K562 (cell line): Measurements from ENCODE around the gene ADAP1. TPM values are rescaled to one million over a fixed set of nuclear protein-coding genes. Genes with fewer than 3 reads are reported as not detected.

ENCODE experiments used
- ATAC-seq: fragments of 200-7000 bp; cut with Tn5 transposase; 3 replicates; pipeline ENCODE4 v1.9.1; 2020; ENCODE audit warnings: moderate library complexity
- BruUV-seq: library from RNA; stranded (reverse); fragments of 400-500 nt; replicated peaks from 2 replicates; lab custom pipeline; 2021; lab: Mats Ljungman, UMichigan
- CTCF ChIA-PET: fragments of 300-600 bp; formaldehyde crosslinking; extraction: SDS; loops from one replicate; lab custom pipeline; 2021; ENCODE audit warnings: low intra/inter-chr PET ratio; lab: Yijun Ruan, JAX
- POLR2A ChIA-PET: fragments of 300-600, 350-650 bp; sonication (Branson Sonifier 250); formaldehyde crosslinking; extraction: SDS; loops from one replicate; lab custom pipeline; 2021; ENCODE audit warnings: antibody characterized with exemption, inconsistent platforms; lab: Yijun Ruan, JAX
- DNase-seq, 4 experiments: peaks; one replicate each; pipeline versions ENCODE4 v3.0.0 to v3.0.0-alpha.2; 2011 to 2018; ENCODE audit warnings: low spot score in 3 of 4, mixed read lengths in 3 of 4; ENCODE audit errors: extremely low read depth in 1 of 4
- FAIRE-seq: peaks from 2 replicates; lab custom pipeline; 2011; peaks lifted over from hg19 to GRCh38; lab: Jason Lieb, UNC
- H2AFZ ChIP-seq: 2 replicates; pipeline ENCODE4 v1.6.0; 2011; ENCODE audit warnings: low read depth, low read length, control low read depth, inconsistent platforms
- H3K27ac ChIP-seq: fragments of 200-600 bp; 3 replicates; pipeline ENCODE4 v1.8.0; 2011; ENCODE audit warnings: low read depth, mild to moderate bottlenecking, control low read depth, inconsistent platforms, low read length, moderate library complexity, mixed read lengths; ENCODE audit errors: extremely low read depth
- H3K27me3 ChIP-seq, 2 experiments: fragments of 300-600 bp in 1 of 2; 2 replicates in 1 of 2; 3 replicates in 1 of 2; pipeline versions ENCODE4 v1.6.0 to v1.8.0; 2011; ENCODE audit warnings: inconsistent platforms in 2 of 2, low read length in 2 of 2, mild to moderate bottlenecking in 1 of 2, mixed read lengths in 1 of 2, moderate library complexity in 1 of 2; ENCODE audit not compliant: control insufficient read depth in 2 of 2, insufficient read depth in 2 of 2
- H3K36me3 ChIP-seq: fragments of 300-600 bp; 3 replicates; pipeline ENCODE4 v1.8.0; 2011; ENCODE audit warnings: mild to moderate bottlenecking, low read length, inconsistent platforms; ENCODE audit not compliant: control insufficient read depth, insufficient read depth
- H3K4me1 ChIP-seq, 2 experiments: fragments of 200-600 bp in 1 of 2; replicated peaks in 1 of 2; 2 replicates in 1 of 2; 3 replicates in 1 of 2; pipeline versions ENCODE4 v1.5.1 to v1.8.0; 2011; ENCODE audit warnings: inconsistent platforms in 2 of 2, low read length in 2 of 2, mild to moderate bottlenecking in 1 of 2, mixed read lengths in 1 of 2, moderate library complexity in 1 of 2; ENCODE audit not compliant: control insufficient read depth in 2 of 2, insufficient read depth in 2 of 2
- H3K4me2 ChIP-seq: 2 replicates; pipeline ENCODE4 v1.6.1; 2011; ENCODE audit warnings: low read length, control low read depth, inconsistent platforms, mixed read lengths; ENCODE audit not compliant: insufficient read depth
- H3K4me3 ChIP-seq: fragments of 200-600 bp; sonication (generic), shearing (Covaris generic); 2 replicates; pipeline ENCODE4 v1.5.1; 2016; ENCODE audit warnings: control low read depth, inconsistent platforms
- H3K79me2 ChIP-seq: fragments of 200-600 bp; 3 replicates; pipeline ENCODE4 v1.8.0; 2011; ENCODE audit warnings: low read length, inconsistent platforms; ENCODE audit not compliant: control insufficient read depth, insufficient read depth
- H3K9ac ChIP-seq, 2 experiments: 2 replicates each; pipeline versions ENCODE4 v1.6.0 to v1.6.1; 2011; ENCODE audit warnings: low read depth in 2 of 2, low read length in 2 of 2, control low read depth in 1 of 2, inconsistent platforms in 1 of 2, mild to moderate bottlenecking in 1 of 2, mixed read lengths in 1 of 2; ENCODE audit not compliant: insufficient read depth in 1 of 2
- H3K9me1 ChIP-seq: one replicate; pipeline ENCODE4 v1.6.0; 2011; ENCODE audit warnings: inconsistent platforms, mild to moderate bottlenecking, low read length, moderate library complexity; ENCODE audit not compliant: control insufficient read depth, insufficient read depth
- H3K9me3 ChIP-seq: replicated peaks from 2 replicates; pipeline ENCODE4 v1.5.1; 2011; ENCODE audit warnings: low read depth, low read length, inconsistent platforms; ENCODE audit not compliant: control insufficient read depth, insufficient read depth
- H4K20me1 ChIP-seq: replicated peaks from 2 replicates; pipeline ENCODE4 v1.6.1; 2011; ENCODE audit warnings: low read length, inconsistent platforms, mixed read lengths; ENCODE audit not compliant: control insufficient read depth, insufficient read depth
- CTCFL ChIP-seq: IDR thresholded peaks from 2 replicates; pipeline ENCODE4 v1.6.1; 2011; ENCODE audit warnings: borderline replicate concordance, low read depth, mild to moderate bottlenecking, moderate library complexity, low read length; ENCODE audit not compliant: insufficient read depth, poor library complexity, severe bottlenecking
- KAT7 ChIP-seq: sonication (generic); formaldehyde crosslinking; IDR thresholded peaks from 2 replicates; pipeline ENCODE4 v1.8.0; 2022; ENCODE audit warnings: missing genetic modification reagents, mild to moderate bottlenecking, borderline replicate concordance
- MTA3 ChIP-seq: fragments of 450-650 bp; formaldehyde crosslinking; IDR thresholded peaks from 2 replicates; pipeline ENCODE4 v1.6.1; 2017; ENCODE audit warnings: mild to moderate bottlenecking, borderline replicate concordance
- PTBP1 ChIP-seq: fragments of 200-400 bp; formaldehyde crosslinking; IDR thresholded peaks from 2 replicates; pipeline ENCODE4 v1.6.1; 2017; ENCODE audit warnings: low read depth, low read length
- TOE1 ChIP-seq, 2 experiments: fragments of 450-650 bp in 1 of 2; sonication (generic) in 1 of 2; formaldehyde crosslinking in 1 of 2; IDR thresholded peaks; 2 replicates each; pipeline versions ENCODE4 v1.7.1 to v1.8.0; 2016 to 2022; ENCODE audit warnings: borderline replicate concordance in 2 of 2, mild to moderate bottlenecking in 2 of 2, antibody characterized with exemption in 1 of 2, inconsistent platforms in 1 of 2, low read depth in 1 of 2, missing genetic modification reagents in 1 of 2, moderate library complexity in 1 of 2
- ZNF449 ChIP-seq: fragments of 250-450 bp; sonication (Bioruptor Pico); IDR thresholded peaks from 2 replicates; pipeline ENCODE4 v1.8.0; 2022; ENCODE audit warnings: moderate library complexity, mild to moderate bottlenecking, inconsistent platforms
- WGBS: fragments of 100-300 bp; shearing (Covaris generic); methylation state at CpG from one replicate; pipeline ENCODE4 v1.1.6; 2016; ENCODE audit warnings: low coverage, mixed read lengths; ENCODE audit not compliant: insufficient coverage; ENCODE audit errors: missing lambda C conversion rate; 5-methylcytosine and 5-hydroxymethylcytosine counted together
- in situ Hi-C: fragments of 300-500 bp; cut with MboI; formaldehyde crosslinking; loops from 4 replicates; pipeline ENCODE4 v1.15.0; 2018; ENCODE audit warnings: inconsistent platforms, mixed read lengths
- intact Hi-C: fragments of 100-400 bp; cut with micrococcal nuclease; formaldehyde crosslinking; loops from 2 replicates; pipeline ENCODE4 v1.14.2; 2022
- polyA plus RNA-seq, 8 experiments: library from polyadenylated mRNA; depleted of rRNA in 4 of 8; stranded (reverse) in 5 of 8; unstranded in 3 of 8; fragments of >200 nt; fragmentation: Nextera tagmentation in 2 of 8; fragmentation: Illumina TruSeq in 1 of 8; extraction: Ambion mirVana in 2 of 8; extraction: Trizol in 1 of 8; gene quantifications; 2 replicates each; pipeline versions ENCODE4 v1.2.1 to v1.2.3, GENCODE V29; 2011 to 2014; ENCODE audit warnings: inconsistent platforms in 1 of 8, missing spikeins in 1 of 8
- total RNA-seq, 7 experiments: library from RNA; depleted of rRNA in 6 of 7; stranded (reverse); fragments of >200 nt in 6 of 7; fragmentation: Illumina TruSeq in 2 of 7; extraction: Trizol in 2 of 7; gene quantifications; 2 replicates each; pipeline versions ENCODE4 v1.2.1 to v1.2.3, GENCODE V29; 2011 to 2021; ENCODE audit warnings: low replicate concordance in 1 of 7
- TF ChIP-seq, protein P1 (sequence below): fragments of 450-650 bp; IDR thresholded peaks from 2 replicates; pipeline ENCODE4 v1.6.1; 2017; ENCODE audit warnings: antibody characterized with exemption, mild to moderate bottlenecking
- TF ChIP-seq, protein P2 (sequence below): fragments of 450-650 bp; conservative IDR thresholded peaks from 2 replicates; pipeline ENCODE4 v1.6.1; 2016; ENCODE audit warnings: missing genetic modification characterization, low read depth, mild to moderate bottlenecking, missing compliant biosample characterization, moderate library complexity
- TF ChIP-seq, protein P3 (sequence below): fragments of 250-450 bp; sonication (Bioruptor Pico); IDR thresholded peaks from 2 replicates; pipeline ENCODE4 v1.5.0; 2021

ADAP1 gene
- total and polyA plus RNA-seq, 9 of the 15 experiments (the other 6 are each of a cell fraction or from before 2014, with no cell fraction given), result 0.27 to 1.4 (median 0.52) TPM; not detected in 3

GRCh38 chr7:919114-919442 lies 35.4 kb downstream of the ADAP1 start:
- H3K79me2 ChIP-seq, result no peaks in the 10 kb centered on the region
- no peaks in the 10 kb centered on the region for H3K9me3 ChIP-seq
- BruUV-seq, result no TSS peak
- ChIA-PET POLR2A (interaction anchor here (0.6 kb wide), 1 partner anchor 17 kb away, joined by 3 read pairs; no protein-coding TSS in a partner anchor), CTCF (no interaction called here)
- no peak overlapping the region for H3K4me2 ChIP-seq
- H2AFZ ChIP-seq, result no peak overlapping the region
- intact Hi-C loops (no loop called here), in situ Hi-C loops (no loop called here)
- no peaks in the 10 kb centered on the region for H3K36me3 ChIP-seq
- H3K27me3 ChIP-seq, result peaks cover 8 to 37% of the 10 kb centered on the region in 2 experiments; a peak in 4 of 5 replicates
- 17% methylated on average over 9 of the region's 13 CpGs for WGBS
- H3K9ac ChIP-seq, result 0 out of 4 replicates have a peak overlapping the region, but pooled peaks of 1 of the 2 experiments have one; percentile 43
- no peak overlapping the region for H3K4me3 ChIP-seq
- H3K4me1 ChIP-seq, result peaks cover 10 to 55% of the 10 kb centered on the region in 2 experiments
- ATAC-seq (no peak), FAIRE-seq (no peak), DNase-seq (no peak)
- no peaks in the 10 kb centered on the region for H3K9me1 ChIP-seq
- no peaks in the 10 kb centered on the region for H4K20me1 ChIP-seq
- H3K27ac ChIP-seq, result no peak overlapping the region
- no peak for TF ChIP-seq PTBP1
- TF ChIP-seq TOE1 (IDR thresholded peaks at IDR 0.05; ENCODE audit: borderline replicate concordance), result no peak
- TF ChIP-seq TOE1 (CRISPR knock-in tag; IDR thresholded peaks at IDR 0.05; ENCODE audit: borderline replicate concordance, low read depth), result no peak
- no peak for TF ChIP-seq ZNF449 (CRISPR knock-in tag)
- no peak for TF ChIP-seq KAT7
- TF ChIP-seq, protein P1, sequence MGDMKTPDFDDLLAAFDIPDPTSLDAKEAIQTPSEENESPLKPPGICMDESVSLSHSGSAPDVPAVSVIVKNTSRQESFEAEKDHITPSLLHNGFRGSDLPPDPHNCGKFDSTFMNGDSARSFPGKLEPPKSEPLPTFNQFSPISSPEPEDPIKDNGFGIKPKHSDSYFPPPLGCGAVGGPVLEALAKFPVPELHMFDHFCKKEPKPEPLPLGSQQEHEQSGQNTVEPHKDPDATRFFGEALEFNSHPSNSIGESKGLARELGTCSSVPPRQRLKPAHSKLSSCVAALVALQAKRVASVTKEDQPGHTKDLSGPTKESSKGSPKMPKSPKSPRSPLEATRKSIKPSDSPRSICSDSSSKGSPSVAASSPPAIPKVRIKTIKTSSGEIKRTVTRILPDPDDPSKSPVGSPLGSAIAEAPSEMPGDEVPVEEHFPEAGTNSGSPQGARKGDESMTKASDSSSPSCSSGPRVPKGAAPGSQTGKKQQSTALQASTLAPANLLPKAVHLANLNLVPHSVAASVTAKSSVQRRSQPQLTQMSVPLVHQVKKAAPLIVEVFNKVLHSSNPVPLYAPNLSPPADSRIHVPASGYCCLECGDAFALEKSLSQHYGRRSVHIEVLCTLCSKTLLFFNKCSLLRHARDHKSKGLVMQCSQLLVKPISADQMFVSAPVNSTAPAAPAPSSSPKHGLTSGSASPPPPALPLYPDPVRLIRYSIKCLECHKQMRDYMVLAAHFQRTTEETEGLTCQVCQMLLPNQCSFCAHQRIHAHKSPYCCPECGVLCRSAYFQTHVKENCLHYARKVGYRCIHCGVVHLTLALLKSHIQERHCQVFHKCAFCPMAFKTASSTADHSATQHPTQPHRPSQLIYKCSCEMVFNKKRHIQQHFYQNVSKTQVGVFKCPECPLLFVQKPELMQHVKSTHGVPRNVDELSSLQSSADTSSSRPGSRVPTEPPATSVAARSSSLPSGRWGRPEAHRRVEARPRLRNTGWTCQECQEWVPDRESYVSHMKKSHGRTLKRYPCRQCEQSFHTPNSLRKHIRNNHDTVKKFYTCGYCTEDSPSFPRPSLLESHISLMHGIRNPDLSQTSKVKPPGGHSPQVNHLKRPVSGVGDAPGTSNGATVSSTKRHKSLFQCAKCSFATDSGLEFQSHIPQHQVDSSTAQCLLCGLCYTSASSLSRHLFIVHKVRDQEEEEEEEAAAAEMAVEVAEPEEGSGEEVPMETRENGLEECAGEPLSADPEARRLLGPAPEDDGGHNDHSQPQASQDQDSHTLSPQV, result no peak
- TF ChIP-seq MTA3, result no peak
- TF ChIP-seq, protein P2, sequence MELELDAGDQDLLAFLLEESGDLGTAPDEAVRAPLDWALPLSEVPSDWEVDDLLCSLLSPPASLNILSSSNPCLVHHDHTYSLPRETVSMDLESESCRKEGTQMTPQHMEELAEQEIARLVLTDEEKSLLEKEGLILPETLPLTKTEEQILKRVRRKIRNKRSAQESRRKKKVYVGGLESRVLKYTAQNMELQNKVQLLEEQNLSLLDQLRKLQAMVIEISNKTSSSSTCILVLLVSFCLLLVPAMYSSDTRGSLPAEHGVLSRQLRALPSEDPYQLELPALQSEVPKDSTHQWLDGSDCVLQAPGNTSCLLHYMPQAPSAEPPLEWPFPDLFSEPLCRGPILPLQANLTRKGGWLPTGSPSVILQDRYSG (tag), result no peak
- TF ChIP-seq, protein P3, sequence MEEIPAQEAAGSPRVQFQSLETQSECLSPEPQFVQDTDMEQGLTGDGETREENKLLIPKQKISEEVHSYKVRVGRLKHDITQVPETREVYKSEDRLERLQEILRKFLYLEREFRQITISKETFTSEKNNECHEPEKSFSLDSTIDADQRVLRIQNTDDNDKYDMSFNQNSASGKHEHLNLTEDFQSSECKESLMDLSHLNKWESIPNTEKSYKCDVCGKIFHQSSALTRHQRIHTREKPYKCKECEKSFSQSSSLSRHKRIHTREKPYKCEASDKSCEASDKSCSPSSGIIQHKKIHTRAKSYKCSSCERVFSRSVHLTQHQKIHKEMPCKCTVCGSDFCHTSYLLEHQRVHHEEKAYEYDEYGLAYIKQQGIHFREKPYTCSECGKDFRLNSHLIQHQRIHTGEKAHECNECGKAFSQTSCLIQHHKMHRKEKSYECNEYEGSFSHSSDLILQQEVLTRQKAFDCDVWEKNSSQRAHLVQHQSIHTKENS (CRISPR knock-in tag), result no peak
- no peak for TF ChIP-seq CTCFL
